GM10847 (cell line): ENCODE results near the gene KLF11.

Experiments
- POLR2A ChIP-seq: IDR thresholded peaks from 2 replicates; pipeline ENCODE4 v1.6.1; 2011; ENCODE audit not compliant: insufficient read length; ENCODE audit errors: extremely low read depth

Gene KLF11

GRCh38 chr2:10043256-10043905 lies at the start of gene KLF11:
Gene KLF11 (plus strand): TSS chr2:10043550. CDS start chr2:10043717, 167 bp downstream.
- TF ChIP-seq POLR2A: no peak

GRCh38 chr2:9994462-9994861 lies 48.9 kb upstream of the KLF11 start:
- TF ChIP-seq POLR2A: no peak

- no peak for TF ChIP-seq POLR2A
Observed at GRCh38 chr2:9995059-9995458, 48.3 kb upstream of the KLF11 start.

DNA sequence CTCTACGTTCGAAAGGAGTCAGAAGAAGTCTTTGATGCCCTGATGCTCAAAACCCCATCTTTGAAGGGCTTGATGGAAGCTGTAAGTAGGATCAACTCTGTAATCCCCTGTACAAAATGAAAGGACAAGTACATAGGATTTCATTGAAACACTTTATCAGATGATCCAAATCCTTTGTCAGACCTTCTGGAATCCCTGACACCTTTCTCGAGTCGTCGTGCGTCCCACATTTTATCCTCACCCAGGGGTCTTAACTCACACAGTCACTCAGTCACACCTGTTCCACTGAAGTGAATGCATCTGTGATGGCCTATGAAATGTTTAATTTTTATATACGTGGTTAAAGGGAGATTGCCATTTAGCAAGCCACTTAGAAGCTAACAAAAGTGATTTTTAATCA lies 47.0 kb upstream of the KLF11 start:
- no peak for TF ChIP-seq POLR2A

DNA sequence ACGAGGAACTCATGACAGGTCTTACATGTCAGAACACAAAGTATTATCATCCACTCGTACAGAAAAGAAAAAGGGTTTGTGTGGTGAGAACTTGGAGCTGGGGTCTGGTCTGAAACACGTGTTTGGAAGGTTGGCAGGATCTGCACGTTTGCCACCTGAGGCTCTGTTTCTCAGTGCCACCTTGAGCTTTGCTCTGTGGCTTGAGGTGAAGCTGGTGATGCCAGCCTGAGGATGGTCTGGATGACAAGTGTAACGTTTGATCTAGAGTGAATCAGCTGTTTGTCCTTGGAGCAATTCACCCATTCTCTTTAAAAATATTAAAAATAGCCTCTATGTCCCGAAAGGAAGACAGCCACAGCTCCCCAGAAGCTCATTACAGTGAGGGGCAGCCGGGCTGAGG lies 45.4 kb upstream of the KLF11 start:
- TF ChIP-seq POLR2A: no peak

DNA sequence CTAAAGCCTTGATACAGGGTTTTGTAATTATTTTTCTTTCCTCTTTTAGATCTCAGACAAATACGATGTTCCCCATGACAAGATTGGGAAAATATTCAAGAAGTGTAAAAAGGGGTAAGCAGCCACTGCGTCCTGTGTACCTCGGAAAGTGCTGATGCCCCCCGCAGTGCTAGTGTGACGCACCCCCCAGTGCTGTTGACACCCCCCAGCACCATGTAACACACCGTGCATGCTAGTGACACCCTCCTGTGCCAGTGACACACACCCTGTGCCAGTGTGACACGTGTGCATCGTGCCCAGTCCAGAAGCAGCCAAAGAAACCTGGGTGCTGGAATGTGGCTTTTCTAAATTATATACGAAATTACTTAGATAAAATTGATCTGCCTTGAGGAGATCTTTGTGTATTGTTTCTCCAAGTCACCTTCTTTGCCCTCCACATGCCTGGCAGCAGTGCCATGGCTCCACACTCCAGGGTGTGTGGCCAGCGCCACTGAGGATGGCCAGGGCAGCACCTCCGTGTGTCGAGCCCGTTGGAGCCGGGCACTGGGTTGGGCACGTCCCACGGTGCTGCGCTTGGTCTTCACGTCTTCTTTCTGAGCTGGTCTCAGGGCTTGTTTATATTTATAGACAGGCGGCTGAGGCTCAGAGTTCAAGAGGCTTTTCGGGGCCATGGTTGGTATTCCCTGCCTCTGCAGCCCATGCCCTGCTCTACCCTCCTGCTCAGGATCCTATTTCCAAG lies 44.3 kb upstream of the KLF11 start:
- TF ChIP-seq POLR2A: no peak

- no peak for TF ChIP-seq POLR2A
Observed at GRCh38 chr2:9999693-10000092, 43.7 kb upstream of the KLF11 start.

- TF ChIP-seq POLR2A: no peak
Observed at GRCh38 chr2:10000541-10000940, 42.8 kb upstream of the KLF11 start.

GRCh38 chr2:10001586-10001985 lies 41.8 kb upstream of the KLF11 start:
- no peak for TF ChIP-seq POLR2A

DNA sequence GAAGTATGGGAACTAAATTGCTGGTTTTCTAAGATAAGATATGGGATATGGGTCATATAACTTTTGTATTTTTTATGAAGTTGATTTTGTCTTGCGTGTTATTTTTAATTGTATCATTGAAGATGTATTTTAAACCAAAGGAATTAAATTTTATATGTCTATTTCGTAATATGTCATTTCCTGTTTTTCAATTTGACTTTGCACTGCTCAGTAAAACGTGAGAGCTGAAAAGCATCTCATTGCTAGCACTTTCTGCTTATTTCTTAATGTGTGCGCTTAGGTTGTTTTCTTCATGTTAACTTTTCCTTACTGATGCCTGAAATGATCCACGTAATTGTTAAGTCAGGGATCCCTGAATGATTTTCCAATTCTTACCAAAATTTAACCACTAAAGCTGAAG lies 41.2 kb upstream of the KLF11 start:
- TF ChIP-seq POLR2A: no peak

- TF ChIP-seq POLR2A: no peak
Observed at GRCh38 chr2:10002681-10003080, 40.7 kb upstream of the KLF11 start.

DNA sequence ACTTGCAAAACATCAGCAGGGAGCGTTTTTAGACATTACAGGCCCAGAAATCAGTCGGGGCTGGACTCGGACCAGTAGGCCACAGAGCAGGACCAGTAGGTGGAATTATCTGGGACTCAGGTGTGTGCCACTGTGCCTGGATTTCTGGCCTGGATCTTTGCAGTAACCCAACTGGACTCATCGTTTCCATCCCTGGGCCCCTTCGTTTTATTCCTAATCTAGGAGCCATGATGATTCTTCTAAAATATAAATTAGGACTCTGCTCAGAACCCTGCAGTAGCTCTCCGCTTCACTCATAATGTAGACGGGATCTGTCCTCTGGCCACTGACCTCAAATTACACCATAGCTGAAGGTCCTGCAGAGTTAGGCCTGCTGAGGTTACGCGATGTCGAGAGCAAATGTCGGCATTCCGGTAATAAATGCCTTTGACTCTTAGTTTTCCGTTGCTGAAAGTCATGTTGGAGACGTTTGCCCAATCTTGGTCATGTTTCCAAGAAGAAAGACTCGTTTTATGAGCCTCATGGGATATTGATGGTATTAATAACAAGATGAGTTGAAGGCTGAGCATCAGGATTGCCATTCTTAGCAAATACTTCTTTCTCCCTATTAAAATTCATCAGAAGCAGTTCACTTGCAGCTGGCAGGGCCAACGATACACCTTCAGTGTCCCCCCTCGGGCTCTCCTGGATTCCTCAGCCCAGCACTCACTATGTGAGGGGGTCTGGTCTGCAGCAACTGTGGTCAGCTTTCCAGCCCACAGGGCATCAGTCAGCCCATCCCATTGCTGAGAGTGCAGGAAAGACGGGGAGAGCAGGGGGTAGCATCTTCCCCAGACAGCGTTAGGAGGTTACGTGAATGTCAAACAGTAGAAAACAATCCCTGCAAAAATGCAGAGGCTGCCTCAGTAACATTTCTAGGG lies 39.9 kb upstream of the KLF11 start:
- TF ChIP-seq POLR2A: no peak

GRCh38 chr2:10004401-10004800 lies 38.9 kb upstream of the KLF11 start:
- TF ChIP-seq POLR2A: no peak

DNA sequence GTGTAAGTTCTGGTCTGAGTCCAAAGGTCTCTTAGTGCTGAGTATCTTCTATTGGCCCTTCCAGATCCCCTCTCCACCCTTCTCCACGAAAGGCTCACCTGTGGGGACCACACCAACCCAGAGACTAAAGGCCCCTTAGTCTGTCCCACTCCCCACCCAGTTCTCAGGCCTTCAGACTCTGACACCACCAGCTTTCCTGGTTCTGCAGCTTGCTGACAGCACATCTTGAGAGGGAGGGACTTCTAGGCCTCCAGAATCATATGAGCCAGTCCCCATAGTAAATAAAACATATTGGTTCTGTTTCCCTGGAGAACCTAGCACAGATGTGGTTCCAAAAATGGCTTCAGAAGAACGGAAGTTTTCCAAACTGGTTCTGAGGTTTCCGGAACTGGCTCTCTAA lies 38.5 kb upstream of the KLF11 start:
- no peak for TF ChIP-seq POLR2A

GRCh38 chr2:10005461-10006235 lies 37.7 kb upstream of the KLF11 start:
- TF ChIP-seq POLR2A: no peak
